ENCODE measurements around the gene LAMC1.

DNA sequence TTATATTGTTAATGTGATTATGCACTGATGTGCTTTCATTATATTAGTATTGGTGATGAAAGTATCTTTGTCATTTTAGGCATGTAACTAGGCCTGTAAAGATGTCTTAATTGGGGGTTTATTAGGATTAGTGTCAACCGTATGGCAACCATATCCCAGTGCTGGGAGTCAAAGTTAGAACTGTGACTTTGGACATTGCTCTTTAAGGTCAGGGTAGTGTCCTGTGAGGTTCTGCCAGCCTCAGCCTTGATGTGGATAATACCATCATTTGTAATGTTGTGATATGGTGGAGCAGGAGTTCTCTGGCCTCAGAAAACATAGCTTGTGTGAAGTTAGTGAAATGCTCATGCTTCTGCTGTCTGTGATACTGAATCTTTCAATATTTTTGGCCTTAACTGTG is 59.4 kb downstream of the LAMC1 start:
- TF ChIP-seq NBN (IDR thresholded peaks at IDR 0.05) = no peak
- TF ChIP-seq POLR2A (IDR thresholded peaks at IDR 0.05; ENCODE audit: low read depth, low read length) = no peak
- TF ChIP-seq, protein P1, sequence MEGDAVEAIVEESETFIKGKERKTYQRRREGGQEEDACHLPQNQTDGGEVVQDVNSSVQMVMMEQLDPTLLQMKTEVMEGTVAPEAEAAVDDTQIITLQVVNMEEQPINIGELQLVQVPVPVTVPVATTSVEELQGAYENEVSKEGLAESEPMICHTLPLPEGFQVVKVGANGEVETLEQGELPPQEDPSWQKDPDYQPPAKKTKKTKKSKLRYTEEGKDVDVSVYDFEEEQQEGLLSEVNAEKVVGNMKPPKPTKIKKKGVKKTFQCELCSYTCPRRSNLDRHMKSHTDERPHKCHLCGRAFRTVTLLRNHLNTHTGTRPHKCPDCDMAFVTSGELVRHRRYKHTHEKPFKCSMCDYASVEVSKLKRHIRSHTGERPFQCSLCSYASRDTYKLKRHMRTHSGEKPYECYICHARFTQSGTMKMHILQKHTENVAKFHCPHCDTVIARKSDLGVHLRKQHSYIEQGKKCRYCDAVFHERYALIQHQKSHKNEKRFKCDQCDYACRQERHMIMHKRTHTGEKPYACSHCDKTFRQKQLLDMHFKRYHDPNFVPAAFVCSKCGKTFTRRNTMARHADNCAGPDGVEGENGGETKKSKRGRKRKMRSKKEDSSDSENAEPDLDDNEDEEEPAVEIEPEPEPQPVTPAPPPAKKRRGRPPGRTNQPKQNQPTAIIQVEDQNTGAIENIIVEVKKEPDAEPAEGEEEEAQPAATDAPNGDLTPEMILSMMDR (IDR thresholded peaks at IDR 0.05 in 2 of 3, conservative IDR thresholded peaks at IDR 0.05 in 1 of 3; ENCODE audit: control insufficient read depth in 2 of 3, extremely low read depth in 1 of 3, insufficient read depth in 1 of 3, low read depth in 3 of 3, low read length in 3 of 3) = no peak
- no peak for TF ChIP-seq CREB1 (IDR thresholded peaks at IDR 0.05; ENCODE audit: low read depth)
- TF ChIP-seq POLR2AphosphoS2 (IDR thresholded peaks at IDR 0.05; ENCODE audit: low read depth, low read length) = no peak
- no peak for TF ChIP-seq USF2 (IDR thresholded peaks at IDR 0.05; ENCODE audit: borderline replicate concordance, low read depth, low read length)
- no peak for TF ChIP-seq GABPA (IDR thresholded peaks at IDR 0.05; ENCODE audit: low read depth)
- no peak for TF ChIP-seq RFX5 (IDR thresholded peaks at IDR 0.05; ENCODE audit: low read depth, low read length)
- TF ChIP-seq FOXK2 (IDR thresholded peaks at IDR 0.05) = no peak
- no peak for TF ChIP-seq EZH2 (IDR thresholded peaks at IDR 0.05; ENCODE audit: borderline replicate concordance, control insufficient read depth, low read depth, low read length)
